AG09309 (cell line): ENCODE measurements around the gene ANO9.

ENCODE experiments used
- DNase-seq: peaks from one replicate; pipeline ENCODE4 v3.0.0-alpha.2; 2010; ENCODE audit warnings: low read depth
- H3K4me3 ChIP-seq: 2 replicates; pipeline ENCODE4 v1.5.1; 2011; ENCODE audit warnings: mild to moderate bottlenecking, low read depth, low read length, moderate library complexity; ENCODE audit not compliant: control insufficient read depth
- TF ChIP-seq, protein P1 (sequence below): IDR thresholded peaks from 2 replicates; pipeline ENCODE4 v1.5.1; 2011; ENCODE audit warnings: mild to moderate bottlenecking, low read depth, low read length, inconsistent platforms; ENCODE audit not compliant: insufficient read depth, control insufficient read depth; ENCODE audit errors: missing control alignments

The ANO9 gene

DNA sequence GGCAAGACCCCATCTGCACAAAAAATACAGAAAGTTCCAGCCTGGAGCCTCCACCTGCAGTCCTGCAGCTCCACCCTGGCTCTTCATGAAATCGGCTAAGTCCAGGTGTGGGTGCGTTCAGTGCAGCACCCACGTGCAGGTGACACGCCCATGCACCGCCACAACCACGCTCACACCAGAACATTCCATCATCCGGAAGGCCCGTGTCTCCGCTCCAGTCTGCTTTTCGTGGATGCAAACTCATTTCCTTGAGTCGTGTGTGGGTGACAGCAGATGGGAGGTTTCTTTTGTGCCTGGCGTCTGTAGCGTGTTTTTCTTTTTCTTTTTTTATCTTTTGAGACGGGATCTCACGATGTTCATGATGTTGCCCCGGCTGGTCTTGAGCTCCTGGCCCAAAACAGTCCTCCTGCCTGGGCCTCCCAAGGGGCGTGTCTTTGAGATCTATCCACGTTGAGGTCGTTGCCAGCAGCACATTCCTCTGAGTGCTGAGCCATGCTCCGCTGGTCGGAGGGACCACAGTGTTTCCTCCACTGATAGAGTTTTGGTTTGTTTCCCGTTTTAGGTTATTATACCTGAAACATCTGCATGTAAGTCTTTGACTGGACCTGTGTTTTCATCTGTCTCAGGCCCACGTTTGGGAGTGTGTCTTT is 15.4 kb upstream of the ANO9 start:
- TF ChIP-seq, protein P1, sequence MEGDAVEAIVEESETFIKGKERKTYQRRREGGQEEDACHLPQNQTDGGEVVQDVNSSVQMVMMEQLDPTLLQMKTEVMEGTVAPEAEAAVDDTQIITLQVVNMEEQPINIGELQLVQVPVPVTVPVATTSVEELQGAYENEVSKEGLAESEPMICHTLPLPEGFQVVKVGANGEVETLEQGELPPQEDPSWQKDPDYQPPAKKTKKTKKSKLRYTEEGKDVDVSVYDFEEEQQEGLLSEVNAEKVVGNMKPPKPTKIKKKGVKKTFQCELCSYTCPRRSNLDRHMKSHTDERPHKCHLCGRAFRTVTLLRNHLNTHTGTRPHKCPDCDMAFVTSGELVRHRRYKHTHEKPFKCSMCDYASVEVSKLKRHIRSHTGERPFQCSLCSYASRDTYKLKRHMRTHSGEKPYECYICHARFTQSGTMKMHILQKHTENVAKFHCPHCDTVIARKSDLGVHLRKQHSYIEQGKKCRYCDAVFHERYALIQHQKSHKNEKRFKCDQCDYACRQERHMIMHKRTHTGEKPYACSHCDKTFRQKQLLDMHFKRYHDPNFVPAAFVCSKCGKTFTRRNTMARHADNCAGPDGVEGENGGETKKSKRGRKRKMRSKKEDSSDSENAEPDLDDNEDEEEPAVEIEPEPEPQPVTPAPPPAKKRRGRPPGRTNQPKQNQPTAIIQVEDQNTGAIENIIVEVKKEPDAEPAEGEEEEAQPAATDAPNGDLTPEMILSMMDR = no peak

DNA sequence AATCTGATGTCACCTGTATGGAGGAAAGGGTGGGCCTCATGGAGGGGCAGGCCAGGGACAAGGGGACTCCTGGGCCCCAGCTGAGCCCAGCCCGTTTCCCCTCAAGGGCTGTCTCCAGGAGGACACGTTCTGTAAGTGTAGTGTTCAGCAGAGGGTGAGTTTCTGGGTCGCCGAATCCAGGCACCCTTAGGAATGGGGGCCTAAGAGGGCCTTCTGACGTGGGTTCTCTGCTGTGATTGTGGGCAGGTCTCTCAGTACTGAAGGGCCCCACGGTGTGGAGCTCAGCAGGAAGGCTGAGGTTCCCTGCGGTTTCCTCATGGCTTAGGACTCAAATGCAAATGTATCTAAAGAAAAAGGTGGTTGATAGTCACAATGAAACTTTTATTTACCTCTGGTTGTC is 14.7 kb upstream of the ANO9 start:
- no peak for DNase-seq
- no peak overlapping the region for H3K4me3 ChIP-seq
- TF ChIP-seq, protein P1 = no peak

More for the DNA sequence above, 15.4 kb upstream of the ANO9 start:
- H3K4me3 ChIP-seq = no peak overlapping the region
- DNase-seq = no peak

DNA sequence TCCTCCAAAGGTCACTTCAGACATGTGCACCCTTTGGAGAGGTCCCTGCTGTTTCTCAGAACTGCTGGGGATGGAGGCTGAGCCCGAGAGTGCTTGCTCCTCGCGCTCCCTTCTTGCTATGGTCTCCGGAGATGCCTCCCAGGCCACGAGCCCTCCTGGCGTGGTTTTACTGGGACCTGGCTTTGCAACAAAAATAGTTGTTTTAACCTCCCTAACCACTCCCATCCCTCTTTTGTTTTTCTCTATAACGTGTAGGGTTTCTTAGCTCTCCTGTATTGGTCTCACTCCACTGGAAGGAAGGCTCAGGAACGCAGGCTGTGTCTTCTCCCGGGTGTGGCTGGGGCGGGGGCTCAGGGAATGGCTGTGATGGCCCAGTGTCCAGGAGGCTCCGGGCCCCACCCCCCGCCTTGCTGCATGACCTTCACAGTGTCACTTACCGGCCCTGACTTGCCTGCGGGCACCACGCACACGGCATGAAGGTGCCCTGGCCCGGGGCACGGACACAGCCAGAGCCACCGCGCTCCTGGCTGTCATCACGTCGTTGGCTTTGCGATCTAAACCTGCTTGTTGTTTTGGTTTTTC is 13.8 kb upstream of the ANO9 start:
- H3K4me3 ChIP-seq = no peak overlapping the region
- TF ChIP-seq, protein P1 = no peak
- no peak for DNase-seq

DNA sequence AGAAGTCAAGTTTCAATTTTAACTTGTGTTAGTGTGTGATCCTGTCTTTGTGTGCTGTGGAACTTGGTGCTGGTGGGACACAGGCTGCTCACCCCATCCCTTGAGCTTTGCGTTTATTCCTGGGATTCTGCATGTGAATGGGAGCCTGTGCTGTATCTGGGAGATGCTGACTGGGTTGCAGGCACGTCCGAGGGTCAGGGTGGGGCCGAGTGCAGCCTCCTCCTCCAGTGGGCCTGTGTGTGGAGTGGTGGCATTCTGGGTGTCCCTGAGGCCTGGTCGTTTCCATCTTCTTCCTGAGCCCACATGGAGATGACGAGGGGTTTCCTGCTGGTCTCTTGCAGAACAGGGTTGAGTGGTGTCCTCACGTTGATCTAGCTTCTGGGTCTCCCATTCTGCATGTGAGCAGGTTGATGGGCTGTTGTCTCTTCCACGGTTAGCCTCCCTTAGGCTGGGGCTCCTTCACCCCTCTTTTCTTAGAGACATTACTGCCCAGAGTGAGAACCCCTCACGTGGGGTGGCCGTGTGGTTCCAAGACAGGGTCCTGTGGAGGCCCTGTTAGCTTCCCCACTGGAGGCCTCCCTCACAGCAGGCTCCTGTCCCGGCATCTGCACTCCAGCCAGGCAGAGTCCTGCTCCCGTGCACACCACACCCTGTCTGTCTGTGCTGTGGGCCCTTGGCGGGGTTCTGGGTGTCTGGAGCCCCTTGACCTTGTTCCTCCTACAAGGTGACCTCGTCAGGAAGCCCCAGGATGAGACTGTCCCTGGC is 13.2 kb upstream of the ANO9 start:
- TF ChIP-seq, protein P1 = no peak
- no peak overlapping the region for H3K4me3 ChIP-seq
- DNase-seq = no peak

DNA sequence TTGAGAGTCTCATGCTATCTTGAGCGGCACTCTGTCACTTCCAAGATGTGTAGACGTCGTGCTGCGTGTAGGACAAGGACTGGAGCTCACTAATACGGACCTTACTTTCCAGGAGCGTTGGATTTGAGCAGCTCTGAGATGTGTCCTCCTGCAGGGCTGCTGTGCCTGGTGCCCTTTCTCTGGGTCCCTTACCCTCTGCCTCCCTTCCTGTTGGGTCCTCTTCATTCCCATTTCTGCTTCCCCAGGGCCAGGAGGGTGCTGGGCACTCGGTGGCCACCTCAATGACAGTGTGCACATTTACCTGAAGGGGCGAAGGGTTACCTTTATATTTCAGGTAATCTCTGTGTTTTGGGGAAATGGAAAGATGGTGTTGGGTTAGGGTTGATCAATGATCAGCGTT is 12.2 kb upstream of the ANO9 start:
- DNase-seq = no peak
- no peak overlapping the region for H3K4me3 ChIP-seq
- TF ChIP-seq, protein P1 = no peak

DNA sequence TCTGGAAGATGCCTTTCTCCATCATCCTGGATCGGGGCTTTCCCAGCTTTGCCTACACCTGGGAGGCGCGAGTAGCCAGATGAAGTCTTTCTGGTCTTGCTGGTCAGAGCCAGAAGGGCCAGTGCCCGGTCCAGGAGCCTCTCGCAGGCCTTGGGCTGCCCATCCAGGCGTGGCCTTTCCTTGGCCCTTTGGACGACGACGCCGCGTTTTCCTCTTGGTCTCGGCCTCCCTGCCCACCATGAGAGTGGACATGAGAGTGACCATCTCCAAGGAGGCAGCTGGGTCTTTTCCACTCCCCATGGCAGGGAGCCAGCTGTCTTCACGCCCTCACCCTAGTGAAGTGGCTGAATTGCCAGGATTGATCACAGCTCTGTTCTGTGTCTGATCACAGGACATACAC is 11.8 kb upstream of the ANO9 start:
- no peak for DNase-seq
- H3K4me3 ChIP-seq = no peak overlapping the region
- TF ChIP-seq, protein P1 = no peak
